Mesothelial cell of epicardium (in vitro differentiated cells): ENCODE results near the gene ATG4D. TPM values are rescaled to one million over a fixed set of nuclear protein-coding genes. Genes with fewer than 3 reads are reported as not detected.

Source experiments
- DNase-seq, 2 experiments: peaks; one replicate each; pipeline ENCODE4 v3.0.0; 2021; ENCODE audit warnings: low spot score in 2 of 2; ENCODE audit not compliant: unreplicated experiment in 2 of 2
- H3K27ac Mint-ChIP-seq: 2 replicates; pipeline ENCODE4 v1.8.0; 2021; ENCODE audit warnings: mixed read lengths
- H3K27me3 Mint-ChIP-seq: 2 replicates; pipeline ENCODE4 v1.8.0; 2021; ENCODE audit warnings: low read depth, mixed read lengths
- H3K36me3 Mint-ChIP-seq: 2 replicates; pipeline ENCODE4 v1.8.0; 2021; ENCODE audit warnings: mixed read lengths
- H3K4me1 Mint-ChIP-seq: 2 replicates; pipeline ENCODE4 v1.8.0; 2021; ENCODE audit warnings: mixed read lengths
- H3K4me3 Mint-ChIP-seq: 2 replicates; pipeline ENCODE4 v1.8.0; 2021; ENCODE audit warnings: mild to moderate bottlenecking, moderate library complexity, mixed read lengths
- H3K9me3 Mint-ChIP-seq: 2 replicates; pipeline ENCODE4 v1.8.0; 2021; ENCODE audit warnings: mixed read lengths
- total RNA-seq: library from RNA; stranded (reverse); gene quantifications from 3 replicates; pipeline ENCODE4 v1.2.1, GENCODE V29; 2021
- TF ChIP-seq, protein P1 (sequence below): fragments of 200-600 bp; sonication (generic); IDR thresholded peaks from one replicate; pipeline ENCODE4 v1.5.0; 2021; ENCODE audit warnings: antibody characterized with exemption; ENCODE audit not compliant: unreplicated experiment

Gene ATG4D
- total RNA-seq, 1 donor from 2014 or later: 37.3 TPM

DNA sequence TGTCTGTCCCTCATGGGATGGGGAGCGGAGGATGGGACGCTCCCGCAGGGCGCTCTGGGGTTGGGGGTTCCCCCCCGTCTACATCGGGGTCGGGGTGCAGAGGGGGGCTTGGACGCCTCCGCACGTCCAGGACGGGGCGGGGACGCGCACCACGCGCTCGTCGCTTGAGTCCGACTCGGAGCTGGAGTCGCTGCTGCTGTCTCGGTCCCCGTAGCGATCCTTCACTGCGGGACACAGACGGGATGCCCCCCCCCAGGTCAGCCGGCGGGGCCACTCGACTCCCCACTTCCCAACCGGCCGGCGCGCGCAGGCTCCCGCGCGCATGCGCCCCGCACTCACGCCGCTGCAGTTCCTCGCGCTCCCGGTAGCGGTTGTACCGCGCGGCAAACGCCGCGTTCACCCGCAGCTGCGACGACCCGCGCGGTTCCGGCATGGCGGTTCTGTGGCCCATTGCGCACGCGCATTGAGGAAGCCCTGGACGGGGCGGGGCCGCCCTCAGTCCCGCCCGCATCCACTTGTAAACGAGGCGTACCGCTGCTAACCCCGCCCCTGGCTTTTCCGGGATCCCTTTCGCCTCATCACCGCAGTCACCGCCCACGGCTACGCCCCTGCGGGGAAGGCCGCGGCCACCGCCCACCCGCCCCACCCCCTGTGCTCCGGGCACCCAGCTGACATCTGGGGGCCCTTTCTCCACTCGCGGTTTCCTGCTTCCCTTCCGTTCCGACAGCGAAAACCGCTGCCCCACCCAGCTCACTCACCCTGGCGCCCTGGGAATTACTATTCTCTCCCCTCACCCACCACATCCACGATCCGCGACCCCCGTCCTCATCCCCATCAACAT is 22.1 kb downstream of the ATG4D start, which contains the start of gene KRI1:
TSS of gene KRI1 (minus strand) at position 444 of the 841 bp plus-strand sequence. CDS start at position 433, 11 bp downstream.
- Mint-ChIP-seq H3K27ac (peak within 1 kb of the TSS; percentile 91), H3K9me3 (no peaks in the 10 kb centered on the region), H3K27me3 (no peaks in the 10 kb centered on the region), H3K4me1 (peaks cover 38% of the 10 kb centered on the region), H3K36me3 (no peaks in the 10 kb centered on the region), H3K4me3 (peak within 1 kb of the TSS; percentile 87)
- DNase-seq: peak; percentile 97 to 98
- TF ChIP-seq, protein P1, sequence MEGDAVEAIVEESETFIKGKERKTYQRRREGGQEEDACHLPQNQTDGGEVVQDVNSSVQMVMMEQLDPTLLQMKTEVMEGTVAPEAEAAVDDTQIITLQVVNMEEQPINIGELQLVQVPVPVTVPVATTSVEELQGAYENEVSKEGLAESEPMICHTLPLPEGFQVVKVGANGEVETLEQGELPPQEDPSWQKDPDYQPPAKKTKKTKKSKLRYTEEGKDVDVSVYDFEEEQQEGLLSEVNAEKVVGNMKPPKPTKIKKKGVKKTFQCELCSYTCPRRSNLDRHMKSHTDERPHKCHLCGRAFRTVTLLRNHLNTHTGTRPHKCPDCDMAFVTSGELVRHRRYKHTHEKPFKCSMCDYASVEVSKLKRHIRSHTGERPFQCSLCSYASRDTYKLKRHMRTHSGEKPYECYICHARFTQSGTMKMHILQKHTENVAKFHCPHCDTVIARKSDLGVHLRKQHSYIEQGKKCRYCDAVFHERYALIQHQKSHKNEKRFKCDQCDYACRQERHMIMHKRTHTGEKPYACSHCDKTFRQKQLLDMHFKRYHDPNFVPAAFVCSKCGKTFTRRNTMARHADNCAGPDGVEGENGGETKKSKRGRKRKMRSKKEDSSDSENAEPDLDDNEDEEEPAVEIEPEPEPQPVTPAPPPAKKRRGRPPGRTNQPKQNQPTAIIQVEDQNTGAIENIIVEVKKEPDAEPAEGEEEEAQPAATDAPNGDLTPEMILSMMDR: peak; percentile 71

- Mint-ChIP-seq H3K36me3 (no peaks in the 10 kb centered on the region), H3K27me3 (no peaks in the 10 kb centered on the region), H3K4me3 (peak overlapping the region; percentile 87), H3K4me1 (peaks cover 38% of the 10 kb centered on the region), H3K9me3 (no peaks in the 10 kb centered on the region), H3K27ac (peak overlapping the region; percentile 91)
- TF ChIP-seq, protein P1: no peak
- no peak for DNase-seq
Measured at GRCh38 chr19:10566408-10566657, 22.6 kb downstream of the ATG4D start.

- peaks cover 38% of the 10 kb centered on the region for H3K4me1 Mint-ChIP-seq
- no peaks in the 10 kb centered on the region for H3K36me3 Mint-ChIP-seq
- DNase-seq: no peak
- H3K4me3 Mint-ChIP-seq: peak overlapping the region; percentile 87
- H3K27ac Mint-ChIP-seq: peak overlapping the region; percentile 54
- H3K9me3 Mint-ChIP-seq: no peaks in the 10 kb centered on the region
- TF ChIP-seq, protein P1: no peak
- no peaks in the 10 kb centered on the region for H3K27me3 Mint-ChIP-seq
Measured at GRCh38 chr19:10566658-10567410, 23.1 kb downstream of the ATG4D start.

GRCh38 chr19:10567656-10568055 is 24.0 kb downstream of the ATG4D start:
- Mint-ChIP-seq H3K27ac (peak overlapping the region; percentile 47), H3K9me3 (no peaks in the 10 kb centered on the region), H3K36me3 (no peaks in the 10 kb centered on the region), H3K4me3 (peak overlapping the region; percentile 87), H3K4me1 (peaks cover 41% of the 10 kb centered on the region), H3K27me3 (no peaks in the 10 kb centered on the region)
- no peak for DNase-seq
- TF ChIP-seq, protein P1: no peak

- H3K27me3 Mint-ChIP-seq: no peaks in the 10 kb centered on the region
- TF ChIP-seq, protein P1: no peak
- DNase-seq: no peak
- peak overlapping the region; percentile 87 for H3K4me3 Mint-ChIP-seq
- H3K36me3 Mint-ChIP-seq: no peaks in the 10 kb centered on the region
- H3K9me3 Mint-ChIP-seq: no peaks in the 10 kb centered on the region
- H3K27ac Mint-ChIP-seq: peak overlapping the region; percentile 47
- peaks cover 41% of the 10 kb centered on the region for H3K4me1 Mint-ChIP-seq
Measured at GRCh38 chr19:10568062-10568825, 24.5 kb downstream of the ATG4D start.
